Heart left ventricle (tissue), 16 donors: ENCODE data around the gene PAX5. TPM values are rescaled to one million over a fixed set of nuclear protein-coding genes. Genes with fewer than 3 reads are reported as not detected.

ENCODE experiments used
- ATAC-seq, 4 donors: fragments of 200-7000 bp; cut with Tn5 transposase; one replicate each; pipeline ENCODE4 v1.9.1; 2020 to 2022; ENCODE audit warnings: moderate library complexity in 4 of 4, mild to moderate bottlenecking in 3 of 4, moderate number of reproducible peaks in 1 of 4
- DNase-seq, 5 donors: peaks; one replicate each; pipeline ENCODE4 v3.0.0-alpha.2; 2020
- H3K27ac ChIP-seq, 12 donors: fragments of 200-600 bp; sonication (generic) in 4 of 12; one replicate each; pipeline versions ENCODE4 v1.5.0 to v1.8.0; 2016 to 2022; ENCODE audit warnings: mild to moderate bottlenecking in 2 of 12
- H3K27me3 ChIP-seq, 9 donors: fragments of 200-600 bp; sonication (generic) in 2 of 9; one replicate each; pipeline versions ENCODE4 v1.5.1 to v1.8.0; 2016 to 2022; ENCODE audit warnings: mild to moderate bottlenecking in 3 of 9
- H3K36me3 ChIP-seq, 9 donors: fragments of 200-600 bp; sonication (generic) in 2 of 9; one replicate each; pipeline versions ENCODE4 v1.5.0 to v1.8.0; 2018 to 2022; ENCODE audit warnings: mild to moderate bottlenecking in 2 of 9
- H3K4me1 ChIP-seq, 12 donors: fragments of 200-600 bp; sonication (generic) in 4 of 12; one replicate each; pipeline versions ENCODE4 v1.5.0 to v1.8.0; 2016 to 2022; ENCODE audit warnings: mild to moderate bottlenecking in 3 of 12
- H3K4me3 ChIP-seq, 12 donors: fragments of 200-600 bp; sonication (generic) in 4 of 12; one replicate each; pipeline versions ENCODE4 v1.5.0 to v1.8.0; 2017 to 2022; ENCODE audit warnings: mild to moderate bottlenecking in 9 of 12, moderate library complexity in 4 of 12
- H3K9me3 ChIP-seq, 12 donors: fragments of 200-600 bp; sonication (generic) in 4 of 12; one replicate each; pipeline versions ENCODE4 v1.5.0 to v1.8.0; 2016 to 2022; ENCODE audit warnings: mild to moderate bottlenecking in 1 of 12
- CTCF ChIP-seq, 12 donors: fragments of 200-600 bp; sonication (generic) in 4 of 12; IDR thresholded peaks; one replicate each; pipeline versions ENCODE4 v1.5.0 to v1.8.0; 2018 to 2022; ENCODE audit warnings: antibody characterized with exemption in 12 of 12, mild to moderate bottlenecking in 5 of 12
- POLR2A ChIP-seq, 2 donors: fragments of 450-650 bp; IDR thresholded peaks; one replicate each; pipeline ENCODE4 v1.6.1; 2017; ENCODE audit warnings: antibody characterized with exemption in 2 of 2, mild to moderate bottlenecking in 2 of 2, moderate library complexity in 2 of 2
- WGBS, 4 donors: extraction: QIAGEN DNeasy Blood & Tissue Kit in 2 of 4; methylation state at CpG; one replicate each; pipeline versions ENCODE4 v1.1.5 to v1.1.7; 2013 to 2018; 5-methylcytosine and 5-hydroxymethylcytosine counted together
- intact Hi-C, 10 donors: fragments of 100-400 bp; cut with DNase I; formaldehyde crosslinking; loops; one replicate each; pipeline versions ENCODE4 v1.11.1 to v1.14.2; 2022
- polyA plus RNA-seq, 2 donors: library from polyadenylated mRNA; stranded (reverse); fragments of 200-250 nt; gene quantifications; one replicate each; pipeline ENCODE4 v1.2.3, GENCODE V29; 2013
- total RNA-seq, 9 donors: library from RNA; depleted of rRNA in 2 of 9; stranded (reverse); fragments of >200 nt in 2 of 9; fragmentation: NEBNext Ultra II Directional in 3 of 9; extraction: Animal tissue kit (Norgen Biotek cat#: 25700) in 3 of 9; gene quantifications; one replicate each; pipeline versions ENCODE4 v1.1.0 to v1.2.4, GENCODE V29; 2016 to 2023
- donor health status: ischemic (EF 13 %, LVEDD 7.1; RV severe dilation, severe dysfunction).
- donor health status: healthy with polysubstance abuse.
- donor health status: DM: no; HTN: yes; CAD: no.
- donor health status: DM: no; HTN: no; CAD: no.
- donor health status: ischemic (EF 25% LVEDD 6.9; RV normal size, moderate dysfunction).
- donor health status: ischemic (EF 25% LVEDD 5.7; RV mildly dilated, moderate dysfunction).
- donor health status: healthy.
- donor health status: DM: yes; HTN: yes; CAD: no.
- donor health status: ischemic (EF 35%, LVEDD 5.7; RV mildly dilated, moderate dysfunction).
- donor health status: nonischemic (EF 11% LVEDD 7.7; RV severe dilation, severe dysfunction).
- donor health status: DM: yes; HTN: yes; CAD: no.
- donor health status: PGD.
- donor health status: ischemic (EF 29% LVEDD 5.4; RV normal size, mild dysfunction).
- donor health status: nonischemic (EF 23%, LVEDD 6.1; RV moderate dilation, normal function).

The PAX5 gene
- total and polyA plus RNA-seq, 11 donors: 0.01 to 0.37 (median 0.08) TPM; not detected in 7

DNA sequence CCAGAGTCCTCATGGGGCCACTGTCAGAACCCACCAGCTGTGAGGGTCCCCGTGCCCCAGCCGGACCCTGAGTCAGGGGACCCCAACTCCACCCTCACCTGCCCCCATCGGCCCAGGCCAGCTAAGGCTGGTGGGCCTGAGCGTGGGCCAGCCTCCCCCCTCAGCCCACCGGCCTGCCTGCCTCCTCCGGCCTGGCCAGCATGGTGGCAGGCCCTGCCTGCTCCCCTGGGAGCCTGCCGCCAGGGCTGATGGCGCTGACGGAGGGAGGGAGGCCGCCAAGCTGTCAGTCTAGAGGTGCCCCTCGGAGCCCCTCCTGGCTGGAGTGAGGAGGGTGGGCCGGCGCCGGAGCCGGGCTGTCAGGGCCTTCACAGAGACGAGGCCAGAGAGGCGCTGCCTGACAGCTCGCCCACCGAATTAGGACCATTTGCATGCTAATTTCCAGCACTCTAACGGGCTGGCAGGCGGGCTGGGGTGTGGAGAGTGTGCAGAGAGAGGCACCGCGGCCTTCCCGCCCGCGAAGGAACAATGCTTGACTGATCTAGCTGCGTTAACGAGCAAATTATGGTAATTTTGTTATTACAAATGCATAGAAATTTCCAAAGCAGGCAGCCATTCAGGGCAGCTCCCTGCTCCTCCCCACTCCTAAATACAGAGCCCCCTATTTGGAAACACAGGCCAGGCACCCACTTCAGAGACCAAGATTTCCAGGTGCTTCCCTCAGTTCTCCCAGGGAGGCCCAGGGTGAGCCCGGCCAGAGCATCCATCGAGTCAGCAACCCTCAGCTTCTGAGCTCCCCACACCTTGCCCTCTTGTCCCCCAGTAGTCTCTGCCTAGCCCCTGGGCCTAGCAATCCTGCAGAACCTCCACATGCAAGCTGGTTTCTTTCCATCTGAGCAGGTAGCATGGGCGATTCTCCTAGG, 169.3 kb downstream of the PAX5 start:
- H3K9me3 ChIP-seq: no peaks in the 10 kb centered on the region
- 49 to 56% (median 52%) methylated on average over 26 to 31 of the region's 31 CpGs for whole genome bisulfite sequencing, 4 donors
- intact Hi-C loops: loop anchor here in 2 of 10 donors (10.0 kb wide), 3 partner anchors 60 to 530 kb away; no protein-coding TSS in a partner anchor
- no peaks in the 10 kb centered on the region for H3K36me3 ChIP-seq
- no peak overlapping the region for H3K27ac ChIP-seq
- H3K4me3 ChIP-seq: no peak overlapping the region
- ATAC-seq (no peak), DNase-seq (no peak)
- peaks cover 0 to 55% (median 13%) of the 10 kb centered on the region in 9 donors for H3K27me3 ChIP-seq
- TF ChIP-seq CTCF (IDR thresholded peaks at IDR 0.05) (no peak), POLR2A (IDR thresholded peaks at IDR 0.05) (no peak)
- no peaks in the 10 kb centered on the region for H3K4me1 ChIP-seq

DNA sequence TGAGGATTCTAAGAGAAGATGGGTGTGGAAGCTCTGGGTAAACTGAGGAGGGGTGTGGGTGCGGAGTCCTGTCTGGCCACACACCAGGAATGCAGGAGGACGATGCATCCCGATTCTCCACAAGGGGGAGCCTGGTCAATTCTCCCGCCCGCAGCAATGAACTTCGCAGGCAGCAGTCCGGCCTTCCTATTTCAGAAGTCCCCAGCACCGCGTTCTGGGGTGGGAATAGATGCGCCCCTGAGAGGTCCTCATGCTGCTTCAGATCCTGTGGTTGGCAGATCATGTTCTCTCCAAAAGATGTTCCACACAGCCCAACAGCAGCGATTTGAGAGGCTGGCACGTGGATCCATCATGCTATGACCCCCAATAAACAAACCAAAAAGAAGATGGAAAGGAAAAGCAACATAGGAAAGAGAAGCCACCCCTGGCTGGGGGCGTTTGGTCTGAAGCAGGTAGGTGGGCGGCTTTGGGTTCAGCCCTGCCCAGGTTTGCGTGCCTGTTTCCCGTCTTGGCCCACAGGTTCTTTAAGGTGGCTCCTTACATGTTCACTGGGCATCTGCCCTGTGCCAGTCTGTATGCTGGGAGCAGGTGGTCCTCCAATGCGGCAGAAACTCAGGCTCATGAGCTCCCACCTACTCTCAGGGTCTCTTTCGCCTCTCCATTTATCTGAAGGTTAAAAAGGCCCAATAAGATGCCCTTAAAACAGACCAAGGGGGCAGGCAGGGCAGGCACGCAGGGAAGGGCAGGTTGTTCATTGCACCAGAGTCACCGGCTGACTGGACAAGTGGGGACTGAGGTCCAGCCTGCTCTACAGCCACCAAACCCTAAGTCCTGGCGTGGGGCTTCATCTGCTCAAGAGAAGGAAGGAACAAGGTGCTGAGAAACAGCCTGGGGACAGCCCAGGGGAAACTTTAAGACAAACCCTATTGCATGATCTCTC, 171.6 kb downstream of the PAX5 start:
- H3K4me3 ChIP-seq: no peak overlapping the region
- peaks cover 0 to 64% (median 8%) of the 10 kb centered on the region in 9 donors for H3K27me3 ChIP-seq
- no peak overlapping the region for H3K27ac ChIP-seq
- TF ChIP-seq CTCF (IDR thresholded peaks at IDR 0.05) (peak; percentile 38 to 66 (median 49)), POLR2A (IDR thresholded peaks at IDR 0.05) (no peak)
- H3K9me3 ChIP-seq: no peaks in the 10 kb centered on the region
- ATAC-seq (peak in 3 of 4 donors; percentile 43 to 52 (median 47)), DNase-seq (no peak)
- H3K36me3 ChIP-seq: no peaks in the 10 kb centered on the region
- intact Hi-C loops: loop anchor here in 2 of 10 donors (10.0 kb wide), 3 partner anchors 58 to 532 kb away; no protein-coding TSS in a partner anchor
- H3K4me1 ChIP-seq: no peaks in the 10 kb centered on the region
- 41 to 61% (median 47%) methylated on average over 13 to 21 of the region's 21 CpGs for WGBS, 4 donors

GRCh38 chr9:36861528-36862205, 172.4 kb downstream of the PAX5 start:
- WGBS, 4 donors: 59 to 69% (median 63%) methylated on average over 7 of the region's 7 CpGs
- H3K36me3 ChIP-seq: no peaks in the 10 kb centered on the region
- H3K9me3 ChIP-seq: no peaks in the 10 kb centered on the region
- H3K4me3 ChIP-seq: no peak overlapping the region
- ATAC-seq (no peak), DNase-seq (no peak)
- intact Hi-C loops: loop anchor here in 2 of 10 donors (10.0 kb wide), 3 partner anchors 57 to 533 kb away; no protein-coding TSS in a partner anchor
- no peak overlapping the region for H3K27ac ChIP-seq
- TF ChIP-seq POLR2A (IDR thresholded peaks at IDR 0.05) (no peak), CTCF (IDR thresholded peaks at IDR 0.05) (no peak)
- no peaks in the 10 kb centered on the region for H3K4me1 ChIP-seq
- H3K27me3 ChIP-seq: peaks cover 0 to 65% (median 8%) of the 10 kb centered on the region in 9 donors
